Fibroblast of skin of scalp (primary cell): Measurements from ENCODE around the gene XRCC4.
A peak's percentile ranks its signal among the peaks of the same experiment; 100 is the strongest.
"Not testable (repeated sequence)": the region's sequence is repeated elsewhere in the genome, so short reads cannot be mapped to it uniquely, and the experiment has no call there.

Source experiments
- DNase-seq: peaks from one replicate; pipeline ENCODE4 v3.0.0-alpha.2; 2013

The XRCC4 gene

GRCh38 chr5:83184534-83184933 is 107.2 kb downstream of the XRCC4 start:
- peak; percentile 5 for DNase-seq

GRCh38 chr5:83192947-83193346 is 115.6 kb downstream of the XRCC4 start:
- no peak for DNase-seq

GRCh38 chr5:83197326-83197967 is 120.1 kb downstream of the XRCC4 start:
- no peak for DNase-seq

GRCh38 chr5:83199126-83199525 is 121.8 kb downstream of the XRCC4 start:
- DNase-seq: no peak

GRCh38 chr5:83204651-83205050 is 127.3 kb downstream of the XRCC4 start:
- DNase-seq: no peak

GRCh38 chr5:83209963-83210362 is 132.6 kb downstream of the XRCC4 start:
- no peak for DNase-seq

- DNase-seq: no peak
Measured at GRCh38 chr5:83219077-83219476, 141.7 kb downstream of the XRCC4 start.

GRCh38 chr5:83219495-83219894 is 142.1 kb downstream of the XRCC4 start:
- DNase-seq: no peak

GRCh38 chr5:83220331-83220730 is 143.0 kb downstream of the XRCC4 start:
- DNase-seq: no peak

GRCh38 chr5:83222906-83223305 is 145.6 kb downstream of the XRCC4 start:
- DNase-seq: no peak

GRCh38 chr5:83227611-83228010 is 150.3 kb downstream of the XRCC4 start:
- DNase-seq: peak; percentile 15

GRCh38 chr5:83230511-83230910 is 153.2 kb downstream of the XRCC4 start:
- no peak for DNase-seq

GRCh38 chr5:83244516-83244915 is 167.2 kb downstream of the XRCC4 start:
- DNase-seq: no peak

GRCh38 chr5:83245037-83245436 is 167.7 kb downstream of the XRCC4 start:
- no peak for DNase-seq

- DNase-seq: no peak
Measured at GRCh38 chr5:83246071-83246470, 168.7 kb downstream of the XRCC4 start.

GRCh38 chr5:83249156-83249555 is 171.8 kb downstream of the XRCC4 start:
- DNase-seq: no peak

GRCh38 chr5:83251849-83252248 is 174.5 kb downstream of the XRCC4 start:
- no peak for DNase-seq

- no peak for DNase-seq
Measured at GRCh38 chr5:83253720-83254119, 176.4 kb downstream of the XRCC4 start.

GRCh38 chr5:83255268-83255667 is 177.9 kb downstream of the XRCC4 start:
- DNase-seq: peak; percentile 11

- no peak for DNase-seq
Measured at GRCh38 chr5:83256091-83256780, 178.9 kb downstream of the XRCC4 start.

- not testable (repeated sequence) for DNase-seq
Measured at GRCh38 chr5:83257684-83258083, 180.3 kb downstream of the XRCC4 start.

GRCh38 chr5:83265318-83265717 is 188.0 kb downstream of the XRCC4 start:
- no peak for DNase-seq

GRCh38 chr5:83270311-83270710 is 193.0 kb downstream of the XRCC4 start:
- DNase-seq: no peak

GRCh38 chr5:83277154-83277553 is 199.8 kb downstream of the XRCC4 start:
- DNase-seq: peak; percentile 8

GRCh38 chr5:83277953-83278352 is 200.6 kb downstream of the XRCC4 start:
- no peak for DNase-seq
